Measurements from ENCODE around the gene VAPB.

DNA sequence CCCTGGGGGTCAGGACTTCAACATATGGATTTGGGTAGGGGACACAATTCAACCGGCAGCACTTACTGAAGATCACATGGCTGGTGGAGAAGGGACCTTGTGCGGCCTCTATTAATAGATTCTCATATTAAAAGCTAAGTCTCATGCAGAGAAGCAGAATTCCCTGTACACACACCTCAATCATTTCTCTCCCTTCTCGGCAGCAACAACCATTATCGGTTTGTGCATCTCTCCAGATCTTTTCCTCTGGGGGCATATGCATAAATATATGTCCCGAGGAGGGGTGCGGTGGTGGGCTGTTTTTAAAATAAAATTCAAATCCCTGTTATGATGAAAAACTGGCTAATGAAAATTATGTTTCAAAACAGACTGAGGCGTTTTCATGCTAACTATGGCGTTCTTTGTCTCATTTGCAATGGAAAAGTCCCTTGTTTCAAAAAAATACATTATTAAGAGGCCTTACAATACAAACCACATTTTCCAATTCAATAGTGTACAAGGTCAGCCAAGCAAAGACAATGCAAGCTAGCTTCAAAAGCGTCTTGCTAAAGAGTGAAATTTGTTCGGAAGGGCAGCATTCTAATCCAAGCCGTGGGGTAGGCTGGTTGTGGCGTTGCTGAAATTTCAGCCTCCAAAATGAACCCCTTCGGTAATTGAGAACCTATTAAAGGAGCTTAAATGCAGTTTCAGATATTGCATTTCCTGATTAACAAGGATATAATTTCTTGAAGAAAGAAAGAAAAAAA is 108.9 kb downstream of the VAPB start:
- no peak for TF ChIP-seq POLR2A (IDR thresholded peaks at IDR 0.05)
- TF ChIP-seq POLR2AphosphoS5 (IDR thresholded peaks at IDR 0.05), result no peak
- TF ChIP-seq, protein P1, sequence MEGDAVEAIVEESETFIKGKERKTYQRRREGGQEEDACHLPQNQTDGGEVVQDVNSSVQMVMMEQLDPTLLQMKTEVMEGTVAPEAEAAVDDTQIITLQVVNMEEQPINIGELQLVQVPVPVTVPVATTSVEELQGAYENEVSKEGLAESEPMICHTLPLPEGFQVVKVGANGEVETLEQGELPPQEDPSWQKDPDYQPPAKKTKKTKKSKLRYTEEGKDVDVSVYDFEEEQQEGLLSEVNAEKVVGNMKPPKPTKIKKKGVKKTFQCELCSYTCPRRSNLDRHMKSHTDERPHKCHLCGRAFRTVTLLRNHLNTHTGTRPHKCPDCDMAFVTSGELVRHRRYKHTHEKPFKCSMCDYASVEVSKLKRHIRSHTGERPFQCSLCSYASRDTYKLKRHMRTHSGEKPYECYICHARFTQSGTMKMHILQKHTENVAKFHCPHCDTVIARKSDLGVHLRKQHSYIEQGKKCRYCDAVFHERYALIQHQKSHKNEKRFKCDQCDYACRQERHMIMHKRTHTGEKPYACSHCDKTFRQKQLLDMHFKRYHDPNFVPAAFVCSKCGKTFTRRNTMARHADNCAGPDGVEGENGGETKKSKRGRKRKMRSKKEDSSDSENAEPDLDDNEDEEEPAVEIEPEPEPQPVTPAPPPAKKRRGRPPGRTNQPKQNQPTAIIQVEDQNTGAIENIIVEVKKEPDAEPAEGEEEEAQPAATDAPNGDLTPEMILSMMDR (IDR thresholded peaks at IDR 0.05), result no peak
- TF ChIP-seq EP300 (IDR thresholded peaks at IDR 0.05), result no peak
